Liver (tissue), 9 donors: ENCODE results near the gene UNC13B. TPM values are rescaled to one million over a fixed set of nuclear protein-coding genes. Genes with fewer than 3 reads are reported as not detected.

Experiments used
- DNase-seq: peaks from one replicate; pipeline ENCODE4 v3.0.0-alpha.2; 2017; ENCODE audit warnings: low spot score
- H3K27ac ChIP-seq, 2 donors: one replicate each; pipeline ENCODE4 v1.7.0; 2013; ENCODE audit warnings: inconsistent platforms in 2 of 2, low read length in 2 of 2, control low read depth in 1 of 2, low read depth in 1 of 2, mild to moderate bottlenecking in 1 of 2
- H3K27me3 ChIP-seq, 4 donors: one replicate each; pipeline versions ENCODE4 v1.6.1 to v1.7.0; 2013; ENCODE audit warnings: low read length in 3 of 4, inconsistent platforms in 1 of 4, mild to moderate bottlenecking in 1 of 4, moderate library complexity in 1 of 4; ENCODE audit not compliant: control insufficient read depth in 4 of 4, insufficient read depth in 4 of 4
- H3K36me3 ChIP-seq, 4 donors: one replicate each; pipeline versions ENCODE4 v1.6.1 to v1.7.0; 2013; ENCODE audit warnings: low read length in 3 of 4, mild to moderate bottlenecking in 3 of 4, low read depth in 1 of 4, moderate library complexity in 1 of 4; ENCODE audit not compliant: control insufficient read depth in 4 of 4, insufficient read depth in 3 of 4
- H3K4me1 ChIP-seq, 4 donors: one replicate each; pipeline versions ENCODE4 v1.6.1 to v1.7.0; 2013; ENCODE audit warnings: low read length in 3 of 4, mild to moderate bottlenecking in 3 of 4, moderate library complexity in 1 of 4; ENCODE audit not compliant: control insufficient read depth in 4 of 4, insufficient read depth in 4 of 4
- H3K4me3 ChIP-seq, 3 donors: one replicate each; pipeline versions ENCODE4 v1.6.1 to v1.7.0; 2013; ENCODE audit warnings: low read length in 3 of 3, control low read depth in 1 of 3, low read depth in 1 of 3, mild to moderate bottlenecking in 1 of 3
- H3K9ac ChIP-seq, 2 donors: one replicate each; pipeline ENCODE4 v1.7.0; 2013; ENCODE audit warnings: low read length in 2 of 2, mild to moderate bottlenecking in 2 of 2, moderate library complexity in 2 of 2, control low read depth in 1 of 2, low read depth in 1 of 2
- H3K9me3 ChIP-seq, 4 donors: one replicate each; pipeline versions ENCODE4 v1.6.1 to v1.7.0; 2013; ENCODE audit warnings: low read length in 3 of 4; ENCODE audit not compliant: control insufficient read depth in 4 of 4
- CTCF ChIP-seq: fragments of 150-350 bp; IDR thresholded peaks from 2 replicates; pipeline ENCODE4 v1.5.1; 2017; ENCODE audit warnings: improper control_type of control experiment, low read depth, low read length; ENCODE audit not compliant: missing input control
- EGR1 ChIP-seq, 2 donors: IDR thresholded peaks; 2 replicates each; pipeline ENCODE4 v1.6.1; 2016 to 2018; ENCODE audit warnings: antibody characterized with exemption in 2 of 2, low read depth in 2 of 2
- FOXA1 ChIP-seq: IDR thresholded peaks from 2 replicates; pipeline ENCODE4 v1.6.1; 2016; ENCODE audit warnings: antibody characterized with exemption
- FOXA2 ChIP-seq: IDR thresholded peaks from 2 replicates; pipeline ENCODE4 v1.6.1; 2016; ENCODE audit warnings: antibody characterized with exemption
- GABPA ChIP-seq, 2 donors: IDR thresholded peaks in 1 of 2; conservative IDR thresholded peaks in 1 of 2; 2 replicates each; pipeline ENCODE4 v1.6.1; 2016; ENCODE audit warnings: antibody characterized with exemption in 2 of 2, mild to moderate bottlenecking in 1 of 2, moderate library complexity in 1 of 2
- HNF4A ChIP-seq, 2 donors: conservative IDR thresholded peaks; 2 replicates each; pipeline ENCODE4 v1.6.1; 2016; ENCODE audit warnings: antibody characterized with exemption in 2 of 2, mild to moderate bottlenecking in 2 of 2
- HNF4G ChIP-seq: IDR thresholded peaks from 2 replicates; pipeline ENCODE4 v1.6.1; 2016; ENCODE audit warnings: antibody characterized with exemption
- JUND ChIP-seq, 2 donors: IDR thresholded peaks; 2 replicates each; pipeline ENCODE4 v1.6.1; 2016; ENCODE audit warnings: antibody characterized with exemption in 2 of 2
- RXRA ChIP-seq, 2 donors: IDR thresholded peaks; 2 replicates each; pipeline ENCODE4 v1.6.1; 2017 to 2018; ENCODE audit warnings: antibody characterized with exemption in 2 of 2, mild to moderate bottlenecking in 1 of 2
- SP1 ChIP-seq: IDR thresholded peaks from 2 replicates; pipeline ENCODE4 v1.6.1; 2018; ENCODE audit warnings: antibody characterized with exemption, mild to moderate bottlenecking
- TAF1 ChIP-seq: conservative IDR thresholded peaks from 2 replicates; pipeline ENCODE4 v1.6.1; 2016; ENCODE audit warnings: antibody characterized with exemption, mild to moderate bottlenecking
- YY1 ChIP-seq: IDR thresholded peaks from 2 replicates; pipeline ENCODE4 v1.6.1; 2016; ENCODE audit warnings: antibody characterized with exemption, mild to moderate bottlenecking
- ZBTB33 ChIP-seq: IDR thresholded peaks from 2 replicates; pipeline ENCODE4 v1.6.1; 2016; ENCODE audit warnings: antibody characterized with exemption
- WGBS: extraction: QIAGEN DNeasy Blood & Tissue Kit; methylation state at CpG from one replicate; pipeline ENCODE4 v1.1.7; 2013; 5-methylcytosine and 5-hydroxymethylcytosine counted together
- polyA plus RNA-seq, 2 donors: library from polyadenylated mRNA; stranded (reverse) in 1 of 2; unstranded in 1 of 2; fragments of 200-250 nt in 1 of 2; fragments of >200 nt in 1 of 2; fragmentation: Nextera tagmentation in 1 of 2; extraction: Ambion mirVana in 1 of 2; gene quantifications; one replicate each; pipeline versions ENCODE4 v1.2.1 to v1.2.3, GENCODE V29; 2013 to 2015
- total RNA-seq, 2 donors: library from RNA; depleted of rRNA; stranded (reverse); fragments of >200 nt; gene quantifications; one replicate each; pipeline ENCODE4 v1.2.3, GENCODE V29; 2014
- TF ChIP-seq, protein P1 (sequence below): IDR thresholded peaks from 2 replicates; pipeline ENCODE4 v1.6.1; 2016; ENCODE audit warnings: antibody characterized with exemption, mild to moderate bottlenecking
- TF ChIP-seq, protein P2 (sequence below): IDR thresholded peaks from 2 replicates; pipeline ENCODE4 v1.6.1; 2016; ENCODE audit warnings: antibody characterized with exemption
- donor health status: healthy.
- donor health status: healthy.
- donor health status: healthy.
- donor health status: healthy.
- donor health status: healthy.

Gene UNC13B
- total and polyA plus RNA-seq, 4 donors = 5.5 to 25.7 (median 11.9) TPM

DNA sequence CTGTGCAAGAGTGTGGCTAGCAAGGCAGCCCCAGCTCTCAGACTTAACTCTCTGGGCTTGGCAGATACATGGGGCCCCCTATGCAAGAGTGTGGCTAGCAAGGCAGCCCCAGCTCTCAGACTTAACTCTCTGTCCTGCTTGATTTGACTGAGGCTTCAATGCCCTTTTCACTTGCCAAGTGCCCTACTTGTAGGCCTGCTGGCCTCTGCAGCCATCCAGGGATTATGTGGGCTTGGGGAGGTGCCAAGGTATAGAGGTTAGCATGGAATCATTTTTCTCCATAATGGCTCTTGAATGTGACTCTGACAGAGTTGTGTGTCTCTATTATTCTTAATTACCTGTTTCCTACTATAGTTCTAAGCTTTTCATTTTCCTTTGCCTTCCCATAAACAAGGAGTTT lies 212.6 kb downstream of the UNC13B start:
- Histone ChIP-seq H3K4me1 (no peaks in the 10 kb centered on the region), H3K9me3 (no peaks in the 10 kb centered on the region), H3K9ac (no peak overlapping the region), H3K27me3 (no peaks in the 10 kb centered on the region), H3K36me3 (peaks cover 5 to 11% (median 9%) of the 10 kb centered on the region in 4 donors), H3K27ac (no peak overlapping the region), H3K4me3 (no peak overlapping the region)
- DNase-seq = no peak
- TF ChIP-seq HNF4A (conservative IDR thresholded peaks at IDR 0.05) (no peak), FOXA2 (no peak), HNF4G (no peak), RXRA (IDR thresholded peaks at IDR 0.05) (no peak), TAF1 (no peak), FOXA1 (no peak), CTCF (no peak), GABPA (IDR thresholded peaks at IDR 0.05 in 1 of 2, conservative IDR thresholded peaks at IDR 0.05 in 1 of 2) (no peak)
- TF ChIP-seq, protein P1, sequence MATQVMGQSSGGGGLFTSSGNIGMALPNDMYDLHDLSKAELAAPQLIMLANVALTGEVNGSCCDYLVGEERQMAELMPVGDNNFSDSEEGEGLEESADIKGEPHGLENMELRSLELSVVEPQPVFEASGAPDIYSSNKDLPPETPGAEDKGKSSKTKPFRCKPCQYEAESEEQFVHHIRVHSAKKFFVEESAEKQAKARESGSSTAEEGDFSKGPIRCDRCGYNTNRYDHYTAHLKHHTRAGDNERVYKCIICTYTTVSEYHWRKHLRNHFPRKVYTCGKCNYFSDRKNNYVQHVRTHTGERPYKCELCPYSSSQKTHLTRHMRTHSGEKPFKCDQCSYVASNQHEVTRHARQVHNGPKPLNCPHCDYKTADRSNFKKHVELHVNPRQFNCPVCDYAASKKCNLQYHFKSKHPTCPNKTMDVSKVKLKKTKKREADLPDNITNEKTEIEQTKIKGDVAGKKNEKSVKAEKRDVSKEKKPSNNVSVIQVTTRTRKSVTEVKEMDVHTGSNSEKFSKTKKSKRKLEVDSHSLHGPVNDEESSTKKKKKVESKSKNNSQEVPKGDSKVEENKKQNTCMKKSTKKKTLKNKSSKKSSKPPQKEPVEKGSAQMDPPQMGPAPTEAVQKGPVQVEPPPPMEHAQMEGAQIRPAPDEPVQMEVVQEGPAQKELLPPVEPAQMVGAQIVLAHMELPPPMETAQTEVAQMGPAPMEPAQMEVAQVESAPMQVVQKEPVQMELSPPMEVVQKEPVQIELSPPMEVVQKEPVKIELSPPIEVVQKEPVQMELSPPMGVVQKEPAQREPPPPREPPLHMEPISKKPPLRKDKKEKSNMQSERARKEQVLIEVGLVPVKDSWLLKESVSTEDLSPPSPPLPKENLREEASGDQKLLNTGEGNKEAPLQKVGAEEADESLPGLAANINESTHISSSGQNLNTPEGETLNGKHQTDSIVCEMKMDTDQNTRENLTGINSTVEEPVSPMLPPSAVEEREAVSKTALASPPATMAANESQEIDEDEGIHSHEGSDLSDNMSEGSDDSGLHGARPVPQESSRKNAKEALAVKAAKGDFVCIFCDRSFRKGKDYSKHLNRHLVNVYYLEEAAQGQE = no peak
- TF ChIP-seq, protein P2, sequence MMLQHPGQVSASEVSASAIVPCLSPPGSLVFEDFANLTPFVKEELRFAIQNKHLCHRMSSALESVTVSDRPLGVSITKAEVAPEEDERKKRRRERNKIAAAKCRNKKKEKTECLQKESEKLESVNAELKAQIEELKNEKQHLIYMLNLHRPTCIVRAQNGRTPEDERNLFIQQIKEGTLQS = no peak

DNA sequence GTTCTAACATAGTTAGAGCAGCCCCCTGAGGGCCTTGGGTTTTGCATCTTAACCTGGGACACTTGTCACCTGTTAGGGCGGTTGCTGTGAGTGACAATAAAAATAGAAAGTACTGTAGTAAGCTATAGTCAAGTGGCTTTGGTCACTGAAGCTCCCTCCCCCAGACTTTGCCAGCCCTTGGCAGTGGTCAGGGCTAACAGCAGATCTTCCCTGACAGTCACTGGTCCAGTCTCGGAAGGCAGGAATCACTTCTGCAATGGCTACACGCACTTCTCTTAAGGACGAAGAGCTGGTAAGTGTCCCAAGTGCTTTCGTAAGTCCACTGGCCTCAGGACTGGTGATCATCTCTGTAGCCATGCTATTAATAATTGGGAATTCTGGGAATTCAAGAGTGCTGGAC lies 213.1 kb downstream of the UNC13B start:
- Histone ChIP-seq H3K9me3 (no peaks in the 10 kb centered on the region), H3K27me3 (no peaks in the 10 kb centered on the region), H3K27ac (no peak overlapping the region), H3K9ac (no peak overlapping the region), H3K4me1 (no peaks in the 10 kb centered on the region), H3K4me3 (no peak overlapping the region), H3K36me3 (peaks cover 5 to 13% (median 9%) of the 10 kb centered on the region in 4 donors)
- WGBS = 95% methylated on average over 5 of the region's 5 CpGs
- TF ChIP-seq JUND (IDR thresholded peaks at IDR 0.05) (no peak), RXRA (IDR thresholded peaks at IDR 0.05) (no peak), ZBTB33 (no peak), FOXA1 (no peak), YY1 (no peak), EGR1 (IDR thresholded peaks at IDR 0.05; ENCODE audit: low read depth in 2 of 2) (no peak), TAF1 (no peak), SP1 (no peak), GABPA (IDR thresholded peaks at IDR 0.05 in 1 of 2, conservative IDR thresholded peaks at IDR 0.05 in 1 of 2) (no peak), CTCF (no peak)
- TF ChIP-seq, protein P2 = no peak
- TF ChIP-seq, protein P1 = no peak
- no peak for DNase-seq
